HepG2 (cell line): ENCODE results near the gene CYLD. TPM values are rescaled to one million over a fixed set of nuclear protein-coding genes. Genes with fewer than 3 reads are reported as not detected.

Experiments
- ATAC-seq: fragments of 200-7000 bp; cut with Tn5 transposase; 3 replicates; pipeline ENCODE4 v1.9.1; 2020; ENCODE audit warnings: mild to moderate bottlenecking, moderate library complexity
- BruUV-seq: library from RNA; stranded (reverse); fragments of 400-500 nt; replicated peaks from 2 replicates; lab custom pipeline; 2021; lab: Mats Ljungman, UMichigan
- CTCF ChIA-PET: fragments of 300-600 bp; formaldehyde crosslinking; extraction: SDS; loops from one replicate; lab custom pipeline; 2021; ENCODE audit warnings: low total read pairs, inconsistent platforms, low intra/inter-chr PET ratio; lab: Yijun Ruan, JAX
- POLR2A ChIA-PET: fragments of 350-600 bp; sonication (Branson Sonifier 250); formaldehyde crosslinking; loops from one replicate; lab custom pipeline; 2020; ENCODE audit warnings: antibody characterized with exemption, inconsistent platforms; lab: Yijun Ruan, JAX
- DNase-seq: peaks from one replicate; pipeline ENCODE4 v3.0.0-alpha.2; 2015; ENCODE audit warnings: low spot score
- FAIRE-seq: peaks from 3 replicates; lab custom pipeline; 2011; peaks lifted over from hg19 to GRCh38; lab: Jason Lieb, UNC
- H2AFZ ChIP-seq: one replicate; pipeline ENCODE4 v1.6.1; 2011; ENCODE audit warnings: low read length, inconsistent platforms
- H3K27ac ChIP-seq: fragments of 300-600 bp; 3 replicates; pipeline ENCODE4 v1.8.0; 2011; ENCODE audit warnings: mixed run types, mild to moderate bottlenecking, mixed read lengths, low read length, inconsistent platforms; ENCODE audit not compliant: insufficient read depth; ENCODE audit errors: extremely low read length
- H3K27me3 ChIP-seq, 2 experiments: fragments of 200-600 bp in 1 of 2; 2 replicates in 1 of 2; 3 replicates in 1 of 2; pipeline versions ENCODE4 v1.6.0 to v1.8.0; 2011; ENCODE audit warnings: low read length in 2 of 2, mild to moderate bottlenecking in 2 of 2, moderate library complexity in 2 of 2, inconsistent platforms in 1 of 2; ENCODE audit not compliant: insufficient read depth in 2 of 2, control insufficient read depth in 1 of 2
- H3K36me3 ChIP-seq, 2 experiments: fragments of 200-600 bp in 1 of 2; replicated peaks in 1 of 2; 2 replicates in 1 of 2; 3 replicates in 1 of 2; pipeline versions ENCODE4 v1.5.1 to v1.8.0; 2011; ENCODE audit warnings: low read length in 2 of 2, inconsistent platforms in 1 of 2; ENCODE audit not compliant: insufficient read depth in 2 of 2, control insufficient read depth in 1 of 2
- H3K4me1 ChIP-seq: 2 replicates; pipeline ENCODE4 v1.5.1; 2012; ENCODE audit warnings: low read length, inconsistent platforms; ENCODE audit not compliant: insufficient read depth
- H3K4me2 ChIP-seq: 2 replicates; pipeline ENCODE4 v1.6.0; 2011; ENCODE audit warnings: low read depth, low read length, inconsistent platforms
- H3K4me3 ChIP-seq, 3 experiments: fragments of 200-600 bp in 1 of 3; sonication (generic), shearing (Covaris generic) in 1 of 3; replicated peaks in 1 of 3; 2 replicates each; pipeline ENCODE4 v1.5.1; 2011 to 2016; ENCODE audit warnings: low read length in 3 of 3, inconsistent platforms in 2 of 3, low read depth in 2 of 3, mild to moderate bottlenecking in 2 of 3, control low read depth in 1 of 3, mixed read lengths in 1 of 3; ENCODE audit not compliant: insufficient read depth in 1 of 3
- H3K79me2 ChIP-seq: one replicate; pipeline ENCODE4 v1.6.1; 2011; ENCODE audit warnings: low read length, inconsistent platforms; ENCODE audit not compliant: insufficient read depth
- H3K9ac ChIP-seq: 2 replicates; pipeline ENCODE4 v1.6.0; 2011; ENCODE audit warnings: mild to moderate bottlenecking, low read depth, low read length, inconsistent platforms; ENCODE audit not compliant: insufficient read depth
- H3K9me3 ChIP-seq: 2 replicates; pipeline ENCODE4 v1.5.1; 2012; ENCODE audit warnings: mild to moderate bottlenecking, low read length
- H4K20me1 ChIP-seq: 2 replicates; pipeline ENCODE4 v1.6.0; 2011; ENCODE audit warnings: inconsistent platforms, mild to moderate bottlenecking, low read length, moderate library complexity; ENCODE audit not compliant: insufficient read depth
- ATM ChIP-seq: fragments of 450-650 bp; IDR thresholded peaks from 2 replicates; pipeline ENCODE4 v1.7.1; 2017; ENCODE audit warnings: mild to moderate bottlenecking, borderline replicate concordance
- BHLHE40 ChIP-seq: IDR thresholded peaks from 2 replicates; pipeline ENCODE4 v1.6.1; 2011; ENCODE audit warnings: low read length, improper control_type of control experiment
- ELF4 ChIP-seq: sonication (generic); formaldehyde crosslinking; IDR thresholded peaks from 2 replicates; pipeline ENCODE4 v1.5.0; 2020; ENCODE audit warnings: missing genetic modification reagents, mild to moderate bottlenecking, moderate library complexity, borderline replicate concordance
- GZF1 ChIP-seq: sonication (generic); formaldehyde crosslinking; IDR thresholded peaks from 2 replicates; pipeline ENCODE4 v1.5.1; 2020; ENCODE audit warnings: mild to moderate bottlenecking, missing genetic modification reagents
- HNRNPL ChIP-seq: fragments of 200-400 bp; formaldehyde crosslinking; IDR thresholded peaks from 2 replicates; pipeline ENCODE4 v1.6.1; 2017; ENCODE audit warnings: mild to moderate bottlenecking, low read depth, low read length
- KDM2A ChIP-seq: sonication (generic); formaldehyde crosslinking; IDR thresholded peaks from 2 replicates; pipeline ENCODE4 v1.4.0; 2020; ENCODE audit warnings: low read depth, missing genetic modification reagents, borderline replicate concordance
- KDM3A ChIP-seq: IDR thresholded peaks from 2 replicates; pipeline ENCODE4 v1.6.1; 2018; ENCODE audit warnings: low read depth, missing compliant biosample characterization
- NFKB2 ChIP-seq: sonication (generic); formaldehyde crosslinking; IDR thresholded peaks from 2 replicates; pipeline ENCODE4 v1.4.0; 2020; ENCODE audit warnings: missing genetic modification reagents, borderline replicate concordance
- RELA ChIP-seq: sonication (generic); formaldehyde crosslinking; IDR thresholded peaks from 2 replicates; pipeline ENCODE4 v1.4.0; 2020; ENCODE audit warnings: missing genetic modification reagents
- SIN3A ChIP-seq: IDR thresholded peaks from 2 replicates; pipeline ENCODE4 v1.6.1; 2011; ENCODE audit warnings: low read depth, mild to moderate bottlenecking, control low read depth, low read length, borderline replicate concordance
- STAT5B ChIP-seq: sonication (generic); formaldehyde crosslinking; IDR thresholded peaks from 2 replicates; pipeline ENCODE4 v1.4.0; 2020; ENCODE audit warnings: missing genetic modification reagents
- ZBTB33 ChIP-seq: sonication (generic); formaldehyde crosslinking; IDR thresholded peaks from 2 replicates; pipeline ENCODE4 v1.4.0; 2020; ENCODE audit warnings: missing genetic modification reagents
- ZBTB43 ChIP-seq: sonication (generic); formaldehyde crosslinking; conservative IDR thresholded peaks from 2 replicates; pipeline ENCODE4 v1.4.0; 2020; ENCODE audit warnings: missing genetic modification reagents
- ZFAT ChIP-seq: sonication (generic); formaldehyde crosslinking; conservative IDR thresholded peaks from 2 replicates; pipeline ENCODE4 v1.8.1; 2023; ENCODE audit warnings: missing genetic modification reagents, inconsistent platforms
- ZFP91 ChIP-seq: sonication (generic); formaldehyde crosslinking; IDR thresholded peaks from 2 replicates; pipeline ENCODE4 v1.9.0; 2022; ENCODE audit warnings: missing genetic modification reagents, mild to moderate bottlenecking, borderline replicate concordance
- ZNF18 ChIP-seq: sonication (generic); formaldehyde crosslinking; IDR thresholded peaks from 2 replicates; pipeline ENCODE4 v1.8.0; 2022; ENCODE audit warnings: mild to moderate bottlenecking, missing genetic modification reagents; ENCODE audit not compliant: insufficient replicate concordance
- ZNF235 ChIP-seq: sonication (generic); formaldehyde crosslinking; IDR thresholded peaks from 2 replicates; pipeline ENCODE4 v1.8.1; 2023; ENCODE audit warnings: mild to moderate bottlenecking, missing genetic modification reagents, borderline replicate concordance
- ZSCAN20 ChIP-seq: sonication (generic); formaldehyde crosslinking; IDR thresholded peaks from 2 replicates; pipeline ENCODE4 v1.4.0; 2020; ENCODE audit warnings: missing genetic modification reagents, mild to moderate bottlenecking, borderline replicate concordance
- WGBS: methylation state at CpG from one replicate; pipeline ENCODE4 v1.1.6; 2017; ENCODE audit warnings: low lambda C conversion rate; 5-methylcytosine and 5-hydroxymethylcytosine counted together
- in situ Hi-C: cut with HindIII; loops from 2 replicates; pipeline ENCODE4 v1.10.0; 2017; ENCODE audit warnings: low pct_unique_long_range_greater_than_20kb; ENCODE audit not compliant: extremely low pct_ligation_motif_present
- intact Hi-C: fragments of 100-400 bp; cut with micrococcal nuclease; formaldehyde crosslinking; loops from one replicate; pipeline ENCODE4 v1.10.0; 2022; ENCODE audit not compliant: unreplicated experiment
- polyA plus RNA-seq, 8 experiments: library from polyadenylated mRNA; depleted of rRNA in 3 of 8; stranded (reverse) in 7 of 8; unstranded in 1 of 8; fragments of >200 nt; fragmentation: Illumina TruSeq in 4 of 8; extraction: Trizol in 4 of 8; gene quantifications; 2 replicates each; pipeline versions ENCODE4 v1.2.1 to v1.2.3, GENCODE V29; 2011 to 2016; ENCODE audit warnings: low read depth in 4 of 8, missing spikeins in 1 of 8, mixed read lengths in 1 of 8; ENCODE audit not compliant: insufficient read depth in 1 of 8
- total RNA-seq, 5 experiments: library from RNA; depleted of rRNA; stranded (reverse); fragments of >200 nt; fragmentation: Illumina TruSeq; extraction: Trizol; gene quantifications; 2 replicates each; pipeline ENCODE4 v1.2.3, GENCODE V29; 2016; ENCODE audit warnings: low read depth in 1 of 5

The CYLD gene
- total and polyA plus RNA-seq, 2 of the 13 experiments (the other 11 are each of a cell fraction or from before 2014, with no cell fraction given), result 6.1 to 11.4 TPM

DNA sequence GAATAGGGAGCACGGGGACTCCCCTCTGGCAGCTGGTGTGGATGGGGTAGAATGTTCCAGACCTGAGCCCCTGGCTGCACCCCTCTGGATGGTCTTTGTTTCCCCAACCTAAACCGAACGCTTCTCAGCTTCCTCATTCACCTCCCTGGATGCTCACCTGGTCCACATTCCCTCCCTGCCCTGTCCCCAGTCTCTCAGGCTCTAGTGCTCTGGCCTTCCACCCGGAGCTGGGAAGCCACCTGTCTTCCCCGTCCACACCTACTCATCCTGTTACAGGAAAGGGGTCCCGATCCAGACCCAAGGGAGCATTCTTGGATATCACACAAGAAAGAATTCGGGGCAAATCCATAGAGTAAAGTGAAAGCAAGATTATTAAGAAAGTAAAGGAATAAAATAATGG, 73.5 kb downstream of the CYLD start:
- H3K4me1 ChIP-seq, result no peaks in the 10 kb centered on the region
- ATAC-seq (no peak), FAIRE-seq (no peak), DNase-seq (no peak)
- peaks cover 3 to 42% of the 10 kb centered on the region in 2 experiments; a peak in 3 of 5 replicates for H3K27me3 ChIP-seq
- BruUV-seq, result no TSS peak
- no peak overlapping the region for H3K4me3 ChIP-seq
- 23% methylated on average over 7 of the region's 7 CpGs for WGBS
- no peaks in the 10 kb centered on the region for H3K9me3 ChIP-seq
- H2AFZ ChIP-seq, result no peak overlapping the region
- ChIA-PET CTCF (no interaction called here), POLR2A (no interaction called here)
- intact Hi-C loops (no loop called here), in situ Hi-C loops (no loop called here)
- no peak overlapping the region for H3K9ac ChIP-seq
- no peak overlapping the region for H3K27ac ChIP-seq
- no peaks in the 10 kb centered on the region for H3K79me2 ChIP-seq
- H3K4me2 ChIP-seq, result no peak overlapping the region
- H3K36me3 ChIP-seq, result no peaks in the 10 kb centered on the region
- H4K20me1 ChIP-seq, result no peaks in the 10 kb centered on the region
- TF ChIP-seq ZBTB43 (CRISPR knock-in tag), result no peak
- no peak for TF ChIP-seq RELA (CRISPR knock-in tag)
- TF ChIP-seq ZFAT (CRISPR knock-in tag), result no peak
- no peak for TF ChIP-seq GZF1
- TF ChIP-seq ZSCAN20 (CRISPR knock-in tag), result no peak
- no peak for TF ChIP-seq BHLHE40
- no peak for TF ChIP-seq ATM
- TF ChIP-seq HNRNPL, result no peak
- TF ChIP-seq SIN3A, result no peak
- TF ChIP-seq ZNF235 (CRISPR knock-in tag), result no peak
- no peak for TF ChIP-seq ZBTB33 (CRISPR knock-in tag)
- no peak for TF ChIP-seq NFKB2 (CRISPR knock-in tag)
- no peak for TF ChIP-seq ZNF18 (CRISPR knock-in tag)
- no peak for TF ChIP-seq ZFP91
- TF ChIP-seq ELF4 (CRISPR knock-in tag), result no peak
- TF ChIP-seq KDM3A (CRISPR knock-in tag), result no peak
- TF ChIP-seq STAT5B (CRISPR knock-in tag), result no peak
- TF ChIP-seq KDM2A (CRISPR knock-in tag), result no peak
